Keratinocyte (primary cell): ENCODE measurements around the gene ALDH4A1.

ENCODE experiments used
- EZH2 ChIP-seq: IDR thresholded peaks from one replicate; pipeline ENCODE4 v1.6.1; 2012; ENCODE audit warnings: inconsistent platforms, mild to moderate bottlenecking, low read length, moderate library complexity
- TF ChIP-seq, protein P1 (sequence below), 3 experiments: IDR thresholded peaks in 1 of 3; conservative IDR thresholded peaks in 1 of 3; optimal IDR thresholded peaks in 1 of 3; 2 replicates in 2 of 3; 3 replicates in 1 of 3; pipeline versions ENCODE3 to v1.5.1; 2011; ENCODE audit warnings: low read length in 3 of 3, mild to moderate bottlenecking in 3 of 3, moderate library complexity in 2 of 3, control low read depth in 1 of 3, inconsistent platforms in 1 of 3; ENCODE audit not compliant: insufficient read depth in 2 of 3; ENCODE audit errors: extremely low read depth in 1 of 3

DNA sequence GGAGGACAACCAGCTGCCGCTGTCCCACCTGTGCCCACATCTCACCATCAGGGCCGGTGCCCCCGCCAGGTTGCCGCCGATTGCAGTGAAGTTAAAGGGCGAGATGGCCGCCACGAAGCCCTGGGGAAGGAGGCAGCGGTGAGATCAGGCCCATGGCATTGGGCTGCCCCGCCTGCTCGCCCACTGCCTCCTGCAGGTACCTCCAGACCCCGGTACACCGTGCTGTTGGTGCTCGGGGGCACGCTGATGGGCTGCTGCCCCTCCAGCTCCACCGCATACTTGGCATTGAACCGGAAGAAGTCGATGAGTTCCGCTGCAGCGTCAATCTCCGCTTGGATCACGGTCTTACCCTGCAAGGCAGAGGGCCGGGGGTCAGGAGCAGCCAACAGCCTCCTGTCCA, 19.3 kb downstream of the ALDH4A1 start:
- TF ChIP-seq, protein P1, sequence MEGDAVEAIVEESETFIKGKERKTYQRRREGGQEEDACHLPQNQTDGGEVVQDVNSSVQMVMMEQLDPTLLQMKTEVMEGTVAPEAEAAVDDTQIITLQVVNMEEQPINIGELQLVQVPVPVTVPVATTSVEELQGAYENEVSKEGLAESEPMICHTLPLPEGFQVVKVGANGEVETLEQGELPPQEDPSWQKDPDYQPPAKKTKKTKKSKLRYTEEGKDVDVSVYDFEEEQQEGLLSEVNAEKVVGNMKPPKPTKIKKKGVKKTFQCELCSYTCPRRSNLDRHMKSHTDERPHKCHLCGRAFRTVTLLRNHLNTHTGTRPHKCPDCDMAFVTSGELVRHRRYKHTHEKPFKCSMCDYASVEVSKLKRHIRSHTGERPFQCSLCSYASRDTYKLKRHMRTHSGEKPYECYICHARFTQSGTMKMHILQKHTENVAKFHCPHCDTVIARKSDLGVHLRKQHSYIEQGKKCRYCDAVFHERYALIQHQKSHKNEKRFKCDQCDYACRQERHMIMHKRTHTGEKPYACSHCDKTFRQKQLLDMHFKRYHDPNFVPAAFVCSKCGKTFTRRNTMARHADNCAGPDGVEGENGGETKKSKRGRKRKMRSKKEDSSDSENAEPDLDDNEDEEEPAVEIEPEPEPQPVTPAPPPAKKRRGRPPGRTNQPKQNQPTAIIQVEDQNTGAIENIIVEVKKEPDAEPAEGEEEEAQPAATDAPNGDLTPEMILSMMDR (optimal IDR thresholded peaks at IDR 0.05 in 1 of 3, IDR thresholded peaks at IDR 0.05 in 1 of 3, conservative IDR thresholded peaks at IDR 0.05 in 1 of 3; ENCODE audit: extremely low read depth in 1 of 3, insufficient read depth in 2 of 3, low read length in 3 of 3), result no peak
- TF ChIP-seq EZH2, result no peak
